ENCODE data around the gene KAZN.

DNA sequence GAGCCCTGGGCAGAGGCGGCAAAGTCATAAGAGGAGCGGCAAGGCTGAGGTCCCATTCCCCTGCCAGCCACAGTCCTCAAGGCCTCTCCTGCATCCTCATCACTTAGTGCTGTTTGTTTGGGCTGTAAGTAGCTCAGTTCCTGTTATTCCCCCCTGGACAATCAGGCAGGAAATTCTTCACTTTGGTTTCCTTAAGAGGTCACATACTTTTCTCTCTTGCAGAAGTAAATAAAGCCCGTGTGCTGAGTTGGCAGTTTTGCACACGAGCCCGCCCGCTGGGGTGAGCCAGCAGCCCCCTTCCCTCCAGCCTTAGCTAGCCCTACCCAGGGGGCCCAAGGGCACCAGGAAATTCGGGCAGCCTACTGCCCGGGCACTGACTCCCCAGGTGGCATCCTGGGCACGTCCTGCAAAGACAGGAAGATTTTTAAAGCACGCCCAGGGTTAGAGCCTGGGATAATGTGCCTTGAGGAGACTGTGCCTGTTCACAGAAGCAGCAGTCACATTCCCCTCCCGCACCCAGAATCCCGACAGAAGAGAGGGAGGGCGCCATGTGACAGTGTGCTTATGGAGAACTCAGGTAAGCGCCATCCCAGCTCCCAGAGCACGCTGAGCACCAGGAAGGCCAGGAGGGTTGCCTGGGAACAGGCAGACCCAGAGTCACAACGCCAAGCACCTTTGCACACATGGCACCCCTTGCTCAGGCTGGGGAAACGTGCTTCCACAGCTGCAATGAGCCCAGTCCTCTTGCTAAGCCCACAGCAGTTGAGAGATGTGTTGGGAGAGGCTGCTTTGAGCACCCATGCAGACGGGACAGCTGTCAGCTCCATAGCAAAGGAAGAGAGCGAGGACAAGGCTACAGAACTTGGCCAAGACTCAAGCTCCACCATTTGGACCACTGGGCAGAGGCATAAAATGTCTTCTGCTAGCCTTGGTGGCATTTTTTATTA is 410.6 kb downstream of the KAZN start:
- TF ChIP-seq, protein P1, sequence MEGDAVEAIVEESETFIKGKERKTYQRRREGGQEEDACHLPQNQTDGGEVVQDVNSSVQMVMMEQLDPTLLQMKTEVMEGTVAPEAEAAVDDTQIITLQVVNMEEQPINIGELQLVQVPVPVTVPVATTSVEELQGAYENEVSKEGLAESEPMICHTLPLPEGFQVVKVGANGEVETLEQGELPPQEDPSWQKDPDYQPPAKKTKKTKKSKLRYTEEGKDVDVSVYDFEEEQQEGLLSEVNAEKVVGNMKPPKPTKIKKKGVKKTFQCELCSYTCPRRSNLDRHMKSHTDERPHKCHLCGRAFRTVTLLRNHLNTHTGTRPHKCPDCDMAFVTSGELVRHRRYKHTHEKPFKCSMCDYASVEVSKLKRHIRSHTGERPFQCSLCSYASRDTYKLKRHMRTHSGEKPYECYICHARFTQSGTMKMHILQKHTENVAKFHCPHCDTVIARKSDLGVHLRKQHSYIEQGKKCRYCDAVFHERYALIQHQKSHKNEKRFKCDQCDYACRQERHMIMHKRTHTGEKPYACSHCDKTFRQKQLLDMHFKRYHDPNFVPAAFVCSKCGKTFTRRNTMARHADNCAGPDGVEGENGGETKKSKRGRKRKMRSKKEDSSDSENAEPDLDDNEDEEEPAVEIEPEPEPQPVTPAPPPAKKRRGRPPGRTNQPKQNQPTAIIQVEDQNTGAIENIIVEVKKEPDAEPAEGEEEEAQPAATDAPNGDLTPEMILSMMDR (IDR thresholded peaks at IDR 0.05) = no peak
- TF ChIP-seq POLR2A (IDR thresholded peaks at IDR 0.05) = no peak
